ENCODE data around the gene PEBP1. TPM values are rescaled to one million over a fixed set of nuclear protein-coding genes. Genes with fewer than 3 reads are reported as not detected.

Gene PEBP1
- 195 and 200 TPM in 2 replicates for total RNA-seq

DNA sequence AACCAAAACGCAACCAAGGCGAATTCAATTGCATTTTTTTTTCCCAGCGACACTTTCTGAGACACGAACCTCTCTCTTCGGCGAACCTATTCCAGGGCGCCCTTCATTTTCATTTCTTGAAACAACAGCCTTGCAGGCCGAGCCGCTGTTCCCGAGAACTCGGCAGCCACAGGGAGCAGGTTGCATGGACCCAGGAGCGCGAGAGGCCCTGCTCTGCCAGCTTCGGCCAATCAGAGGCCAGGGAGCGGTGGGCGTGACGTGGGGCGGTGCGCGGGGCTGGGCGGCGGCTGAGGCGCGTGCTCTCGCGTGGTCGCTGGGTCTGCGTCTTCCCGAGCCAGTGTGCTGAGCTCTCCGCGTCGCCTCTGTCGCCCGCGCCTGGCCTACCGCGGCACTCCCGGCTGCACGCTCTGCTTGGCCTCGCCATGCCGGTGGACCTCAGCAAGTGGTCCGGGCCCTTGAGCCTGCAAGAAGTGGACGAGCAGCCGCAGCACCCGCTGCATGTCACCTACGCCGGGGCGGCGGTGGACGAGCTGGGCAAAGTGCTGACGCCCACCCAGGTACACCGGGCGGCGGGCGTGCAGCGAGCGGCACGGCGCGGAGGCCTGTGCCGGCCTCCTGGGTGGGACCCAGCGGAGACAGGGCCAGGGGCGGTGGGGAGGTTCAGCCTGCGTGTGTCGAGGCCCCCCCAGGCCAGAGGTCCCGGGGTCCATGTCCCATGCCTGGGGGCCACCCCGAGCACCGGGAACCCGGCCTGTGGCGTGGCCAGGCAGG is at the start of gene PEBP1:
Gene PEBP1 (plus strand): TSS at position 337 of the 771 bp plus-strand sequence. CDS start 86 bp downstream, at position 423.

DNA sequence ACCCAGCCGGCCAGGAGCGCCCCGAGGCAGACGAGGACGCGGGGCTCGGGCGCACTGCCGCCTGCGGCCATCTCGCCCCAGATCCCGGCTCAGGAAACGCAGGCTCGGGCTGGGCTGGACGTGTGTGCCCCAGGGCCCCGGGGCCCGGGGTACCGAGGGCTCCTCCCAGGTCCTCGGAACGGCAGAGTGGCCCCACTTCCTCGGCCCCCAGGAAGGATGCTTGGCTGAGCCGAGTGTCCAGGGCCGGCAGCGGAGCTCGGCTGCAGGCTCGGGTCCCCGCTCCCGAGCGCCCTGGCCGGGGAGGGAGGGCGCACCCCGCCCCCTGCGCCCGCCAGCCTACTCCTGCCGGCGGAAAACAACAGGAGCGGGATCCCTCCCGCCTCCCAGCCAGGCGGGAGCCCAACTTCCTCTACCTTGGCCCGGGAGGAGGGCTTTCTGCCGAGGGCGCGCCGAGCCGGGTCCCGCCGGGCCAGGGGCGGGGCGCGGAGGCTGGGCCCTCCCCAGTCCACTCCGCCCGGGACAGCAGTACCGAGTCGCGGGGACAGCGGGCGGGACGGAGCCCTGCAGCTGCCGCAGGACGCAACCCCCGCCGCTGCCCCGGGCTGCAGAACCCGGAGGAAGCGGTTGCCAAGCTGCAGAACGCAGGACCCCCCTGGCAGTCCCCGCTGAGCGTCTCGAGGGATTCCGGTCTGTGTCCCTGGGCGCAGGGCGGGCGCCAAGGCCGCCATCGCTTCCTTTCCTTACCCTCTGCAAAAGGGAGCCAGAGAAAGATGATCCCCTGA is 32.1 kb upstream of the PEBP1 start, which contains the start of gene VSIG10:
Gene VSIG10 (minus strand): TSS at position 411 of the 782 bp plus-strand sequence. CDS start 340 bp downstream, at position 71.

Other genes starting within 250 kb of the PEBP1 start
- gene KSR2, start 167.1 kb upstream of the PEBP1 start, total RNA-seq = not detected in 2 replicates
- 6.8 and 7.8 TPM in 2 replicates for gene RFC5, start 119.4 kb upstream of the PEBP1 start, total RNA-seq
- 144 and 185 TPM in 2 replicates for gene WSB2, start 74.9 kb upstream of the PEBP1 start, total RNA-seq
- 16.2 and 17.3 TPM in 2 replicates for gene VSIG10, start 32.1 kb upstream of the PEBP1 start, total RNA-seq
- gene TAOK3, start 236.8 kb downstream of the PEBP1 start, total RNA-seq = 34.9 and 38.1 TPM in 2 replicates
- 40.8 and 43.9 TPM in 2 replicates for gene SUDS3, start 240.4 kb downstream of the PEBP1 start, total RNA-seq